ENCODE measurements around the gene NEDD1.
A peak's percentile ranks its signal among the peaks of the same experiment; 100 is the strongest.

The NEDD1 gene

DNA sequence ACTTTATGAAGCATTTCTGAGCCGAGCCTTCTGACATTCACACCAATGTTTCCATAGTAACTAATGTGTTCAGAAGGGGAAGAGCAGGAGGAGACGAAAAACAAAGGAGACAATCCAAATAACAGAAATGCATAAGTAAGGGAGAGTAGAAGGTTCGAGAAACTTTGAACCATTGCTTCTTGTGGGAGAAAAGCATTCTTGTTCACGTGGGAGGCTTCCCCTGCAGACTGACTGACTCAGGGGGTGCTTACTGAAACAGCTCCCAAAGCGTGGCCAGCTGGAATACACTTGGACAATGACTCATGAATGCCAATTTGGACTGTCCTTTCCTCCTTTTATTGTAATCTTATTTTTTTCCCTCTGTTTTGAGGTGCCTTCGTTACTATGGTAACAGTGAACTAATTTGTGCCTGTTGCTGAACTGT, 73.9 kb downstream of the NEDD1 start:
- Mint-ChIP-seq H3K27ac (no peak overlapping the region), H3K36me3 (no peaks in the 10 kb centered on the region), H3K4me1 (peaks cover 4% of the 10 kb centered on the region), H3K27me3 (peaks cover 2% of the 10 kb centered on the region), H3K4me3 (no peak overlapping the region), H3K9me3 (no peaks in the 10 kb centered on the region)

- Mint-ChIP-seq H3K4me3 (no peak overlapping the region), H3K27ac (no peak overlapping the region), H3K36me3 (no peaks in the 10 kb centered on the region), H3K27me3 (peaks cover 2% of the 10 kb centered on the region), H3K9me3 (no peaks in the 10 kb centered on the region), H3K4me1 (peaks cover 7% of the 10 kb centered on the region)
These were observed 74.9 kb downstream of the NEDD1 start for GRCh38 chr12:96981911-96982310.

DNA sequence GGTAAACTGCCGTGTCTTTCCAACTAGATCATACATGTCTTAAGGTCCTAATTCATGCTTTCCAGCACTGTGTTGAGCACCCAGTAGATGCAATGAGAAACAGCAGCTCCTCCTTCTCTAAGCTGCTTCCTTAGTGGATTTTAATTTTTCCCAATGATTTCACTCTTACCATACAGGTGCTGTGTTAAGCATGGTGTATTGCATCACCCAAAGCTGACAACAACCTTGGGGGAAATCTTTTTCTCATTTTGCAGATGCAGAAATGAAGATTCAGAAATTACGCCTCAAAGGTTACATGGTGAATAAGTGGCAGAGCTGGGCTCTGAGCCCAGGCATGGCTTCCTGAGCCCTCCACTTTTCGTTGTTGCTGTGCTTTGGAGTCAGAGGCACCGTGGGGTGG, 75.6 kb downstream of the NEDD1 start:
- H3K4me1 Mint-ChIP-seq: peaks cover 7% of the 10 kb centered on the region
- no peak overlapping the region for H3K27ac Mint-ChIP-seq
- H3K9me3 Mint-ChIP-seq: no peaks in the 10 kb centered on the region
- H3K36me3 Mint-ChIP-seq: no peaks in the 10 kb centered on the region
- H3K4me3 Mint-ChIP-seq: no peak overlapping the region
- H3K27me3 Mint-ChIP-seq: peaks cover 2% of the 10 kb centered on the region

- Mint-ChIP-seq H3K36me3 (no peaks in the 10 kb centered on the region), H3K4me1 (peaks cover 7% of the 10 kb centered on the region), H3K9me3 (no peaks in the 10 kb centered on the region), H3K27ac (no peak overlapping the region), H3K27me3 (peaks cover 2% of the 10 kb centered on the region), H3K4me3 (peak overlapping the region; percentile 85)
These were observed 78.7 kb downstream of the NEDD1 start for GRCh38 chr12:96985515-96986362.

DNA sequence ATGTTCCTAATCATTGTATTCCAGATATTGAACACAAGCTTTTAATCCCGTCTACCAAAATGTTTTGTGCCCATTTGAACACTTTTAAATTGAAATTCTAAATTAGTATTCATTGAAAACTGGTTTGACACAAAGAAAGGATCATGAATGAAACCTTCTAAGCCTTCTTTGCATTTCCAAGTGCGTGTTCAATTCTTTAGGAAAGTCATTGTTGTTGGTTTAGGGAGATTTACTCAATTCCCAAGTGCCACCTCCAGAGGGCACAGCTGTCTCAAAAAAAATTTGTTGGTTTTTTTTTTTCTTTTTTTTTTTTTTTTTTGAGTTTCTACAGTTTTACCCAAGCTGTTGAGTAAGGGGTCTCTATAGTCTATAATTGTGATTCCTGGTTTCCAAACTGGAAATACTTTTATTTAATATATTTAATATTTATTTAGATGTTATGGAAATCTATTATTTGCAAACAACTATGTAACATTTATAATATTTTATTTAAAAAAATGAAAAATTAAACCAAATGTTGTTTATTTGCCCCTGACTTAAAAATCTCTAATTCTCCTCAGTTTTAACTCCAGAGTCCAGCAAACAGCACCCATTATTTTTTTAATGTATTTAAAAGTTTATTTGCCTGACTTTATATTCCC, 79.9 kb downstream of the NEDD1 start:
- H3K4me3 Mint-ChIP-seq: no peak overlapping the region
- H3K4me1 Mint-ChIP-seq: peaks cover 7% of the 10 kb centered on the region
- no peaks in the 10 kb centered on the region for H3K9me3 Mint-ChIP-seq
- no peak overlapping the region for H3K27ac Mint-ChIP-seq
- no peaks in the 10 kb centered on the region for H3K36me3 Mint-ChIP-seq
- H3K27me3 Mint-ChIP-seq: peaks cover 6% of the 10 kb centered on the region

- peaks cover 13% of the 10 kb centered on the region for H3K27me3 Mint-ChIP-seq
- H3K4me3 Mint-ChIP-seq: no peak overlapping the region
- peaks cover 7% of the 10 kb centered on the region for H3K4me1 Mint-ChIP-seq
- H3K27ac Mint-ChIP-seq: no peak overlapping the region
- no peaks in the 10 kb centered on the region for H3K36me3 Mint-ChIP-seq
- no peaks in the 10 kb centered on the region for H3K9me3 Mint-ChIP-seq
These were observed 81.9 kb downstream of the NEDD1 start for GRCh38 chr12:96988919-96989318.

GRCh38 chr12:96989916-96990315, 82.9 kb downstream of the NEDD1 start:
- Mint-ChIP-seq H3K9me3 (no peaks in the 10 kb centered on the region), H3K4me1 (peaks cover 7% of the 10 kb centered on the region), H3K27ac (no peak overlapping the region), H3K27me3 (peaks cover 13% of the 10 kb centered on the region), H3K4me3 (no peak overlapping the region), H3K36me3 (no peaks in the 10 kb centered on the region)

DNA sequence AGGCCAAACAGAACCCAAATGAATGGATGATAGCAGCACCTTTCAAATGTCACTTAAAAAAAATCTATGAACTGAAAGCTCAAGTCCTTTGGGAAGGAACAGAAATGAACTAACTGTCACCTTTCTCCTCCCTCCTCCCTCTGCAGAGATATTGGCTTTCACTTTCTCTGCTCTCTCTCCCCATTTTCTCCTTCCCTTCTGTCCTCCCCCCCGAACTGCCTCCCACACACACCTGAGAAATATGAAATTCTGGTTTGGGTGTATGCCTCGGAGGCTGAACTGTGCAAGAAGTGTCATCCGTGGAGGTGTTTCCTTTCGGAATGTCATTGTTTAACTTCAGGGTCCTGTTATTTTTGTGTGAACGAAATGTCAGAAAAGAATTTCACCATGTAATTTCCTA, 87.8 kb downstream of the NEDD1 start:
- Mint-ChIP-seq H3K9me3 (no peaks in the 10 kb centered on the region), H3K27me3 (peaks cover 19% of the 10 kb centered on the region), H3K4me1 (no peaks in the 10 kb centered on the region), H3K27ac (no peak overlapping the region), H3K36me3 (no peaks in the 10 kb centered on the region), H3K4me3 (no peak overlapping the region)

DNA sequence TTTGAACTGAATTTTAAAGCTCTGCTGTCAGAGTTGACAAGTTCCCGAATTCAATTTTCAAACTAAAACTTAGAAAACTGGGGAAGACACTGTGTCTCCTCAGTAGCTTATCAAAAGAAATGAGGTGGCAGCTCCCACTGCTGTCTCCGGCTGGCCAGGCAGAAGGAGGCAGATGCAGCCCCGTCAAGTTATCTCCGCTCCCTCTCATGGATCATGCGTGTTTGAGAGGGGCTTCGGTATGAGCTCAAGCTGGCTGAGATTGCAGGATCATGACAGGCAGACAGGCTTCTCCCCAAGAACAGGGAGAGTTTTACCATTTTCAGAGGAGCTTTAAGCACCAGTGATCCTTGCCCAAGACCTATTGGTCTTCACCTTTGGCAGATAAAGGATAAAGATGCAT, 88.8 kb downstream of the NEDD1 start:
- Mint-ChIP-seq H3K4me3 (no peak overlapping the region), H3K27ac (peak overlapping the region; percentile 2), H3K27me3 (peaks cover 19% of the 10 kb centered on the region), H3K4me1 (no peaks in the 10 kb centered on the region), H3K9me3 (no peaks in the 10 kb centered on the region), H3K36me3 (no peaks in the 10 kb centered on the region)

DNA sequence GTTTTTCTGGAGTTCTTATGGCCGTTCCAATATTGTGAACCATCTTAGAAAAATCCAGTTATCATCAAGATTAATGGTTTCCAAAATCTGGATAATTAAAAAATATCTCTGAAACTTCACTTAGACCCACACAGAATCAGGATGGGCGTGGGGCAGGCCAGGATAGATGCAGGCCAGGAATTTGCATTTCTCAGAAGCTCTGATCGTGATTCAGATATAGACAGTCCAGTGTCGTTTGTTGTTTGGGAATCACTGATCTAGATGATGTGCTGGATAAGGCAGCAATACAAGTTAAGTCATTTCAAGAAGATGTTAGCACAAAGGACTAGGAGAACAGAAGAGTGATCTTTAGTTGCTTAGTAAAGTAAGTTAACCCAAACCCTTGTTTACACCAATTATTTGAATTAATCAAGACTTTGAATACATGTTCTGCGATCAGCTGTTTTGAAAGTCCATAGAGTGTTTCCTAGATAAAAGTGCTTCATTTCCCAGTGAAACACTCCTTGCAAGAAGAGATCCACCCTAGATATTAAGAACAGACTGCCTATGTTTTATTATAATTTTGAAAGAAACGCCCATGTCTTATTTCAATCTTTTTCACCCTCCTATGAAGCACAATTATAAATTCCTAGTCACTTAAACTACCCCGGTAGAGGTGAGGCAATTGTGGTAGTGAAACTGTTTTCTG, 90.9 kb downstream of the NEDD1 start:
- H3K9me3 Mint-ChIP-seq: no peaks in the 10 kb centered on the region
- peaks cover 17% of the 10 kb centered on the region for H3K27me3 Mint-ChIP-seq

GRCh38 chr12:97003276-97003675, 96.2 kb downstream of the NEDD1 start:
- H3K4me3 Mint-ChIP-seq: no peak overlapping the region
- no peak overlapping the region for H3K27ac Mint-ChIP-seq
- peaks cover 11% of the 10 kb centered on the region for H3K27me3 Mint-ChIP-seq
- no peaks in the 10 kb centered on the region for H3K9me3 Mint-ChIP-seq
- H3K36me3 Mint-ChIP-seq: no peaks in the 10 kb centered on the region
- no peaks in the 10 kb centered on the region for H3K4me1 Mint-ChIP-seq

More for the DNA sequence above, 90.9 kb downstream of the NEDD1 start:
- H3K4me3 Mint-ChIP-seq: no peak overlapping the region
- no peaks in the 10 kb centered on the region for H3K36me3 Mint-ChIP-seq
- H3K4me1 Mint-ChIP-seq: no peaks in the 10 kb centered on the region
- no peak overlapping the region for H3K27ac Mint-ChIP-seq
